Suppressor macrophage (primary cell): ENCODE data around the gene PARD3B.
"Not testable (repeated sequence)": the region's sequence is repeated elsewhere in the genome, so short reads cannot be mapped to it uniquely, and the experiment has no call there.

Experiments used
- DNase-seq, 4 experiments: peaks; one replicate each; pipeline ENCODE4 v3.0.0-alpha.2; 2020 to 2022

Gene PARD3B

DNA sequence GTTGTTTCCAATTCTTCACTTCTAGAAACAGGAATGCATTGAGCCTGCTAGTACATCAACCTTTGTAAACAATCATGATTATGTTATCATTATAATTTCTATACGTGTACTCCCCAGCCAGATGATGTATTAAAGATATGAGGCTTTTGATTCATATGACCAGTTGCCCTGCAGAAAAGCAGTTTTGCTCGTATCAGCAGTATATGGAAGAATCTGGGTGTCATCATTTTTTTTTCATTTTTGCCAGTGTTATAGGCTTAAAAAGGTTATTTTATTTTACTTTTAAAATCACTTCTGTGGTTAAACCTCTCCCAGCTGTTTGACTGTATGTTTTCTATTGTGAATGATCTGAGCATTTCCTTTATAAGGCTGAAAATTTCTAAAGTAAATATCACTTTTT, 665.2 kb downstream of the PARD3B start:
- DNase-seq: no peak

DNA sequence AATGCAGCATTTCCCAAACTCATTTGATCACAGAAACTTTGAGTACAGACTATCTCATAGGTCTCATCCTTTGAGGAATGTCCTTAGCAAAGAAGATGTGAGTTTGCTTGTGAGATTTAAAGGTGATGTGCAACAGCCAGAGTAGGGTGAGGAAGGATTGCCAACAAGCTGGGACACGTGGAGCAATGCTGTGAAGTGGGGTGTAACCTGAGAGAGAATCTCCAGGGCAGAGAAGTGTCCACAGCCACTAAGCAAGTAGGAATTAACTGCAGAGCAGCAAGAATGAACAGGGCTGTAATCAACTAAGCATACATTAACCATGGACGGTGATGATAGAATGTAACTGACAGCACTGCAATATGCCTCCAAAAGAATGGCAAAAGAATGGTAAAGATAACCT, 667.1 kb downstream of the PARD3B start:
- DNase-seq: no peak

DNA sequence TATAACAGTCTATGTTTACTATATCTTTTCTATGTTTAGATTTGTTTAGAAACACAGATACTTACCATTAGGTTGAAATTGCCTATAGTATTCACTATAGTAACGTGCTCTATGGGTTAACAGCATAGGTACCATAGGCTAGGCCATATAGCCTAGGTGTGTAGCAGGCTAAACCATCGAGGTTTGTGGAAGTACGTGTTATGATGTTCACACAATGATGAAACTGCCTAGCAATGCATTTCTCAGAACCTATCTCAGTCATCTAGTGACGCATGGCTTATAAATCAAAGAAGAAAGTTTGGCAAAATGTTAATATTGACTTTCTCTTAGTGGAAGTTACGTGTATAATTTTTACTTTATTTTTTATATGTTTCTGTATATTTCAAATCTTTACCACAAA, 670.8 kb downstream of the PARD3B start:
- no peak for DNase-seq

DNA sequence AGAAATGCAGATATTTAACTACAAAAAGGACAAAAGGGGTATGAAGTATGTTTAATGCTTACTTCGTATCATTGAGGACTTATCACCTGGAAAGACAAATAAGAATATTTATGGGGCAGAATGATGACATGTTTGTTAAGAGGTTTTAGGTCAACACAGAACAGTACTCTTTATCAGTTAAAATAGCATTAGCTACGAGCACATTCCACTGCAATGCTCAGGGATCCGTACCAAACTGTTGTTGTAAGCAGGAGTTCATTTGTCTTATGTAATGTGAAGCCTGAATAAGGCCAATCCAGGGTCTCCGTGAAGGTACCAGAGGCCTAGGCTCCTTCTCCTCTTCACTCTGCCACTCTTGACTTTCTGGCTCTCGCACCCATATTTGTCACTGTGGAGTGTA, 671.3 kb downstream of the PARD3B start:
- no peak for DNase-seq

DNA sequence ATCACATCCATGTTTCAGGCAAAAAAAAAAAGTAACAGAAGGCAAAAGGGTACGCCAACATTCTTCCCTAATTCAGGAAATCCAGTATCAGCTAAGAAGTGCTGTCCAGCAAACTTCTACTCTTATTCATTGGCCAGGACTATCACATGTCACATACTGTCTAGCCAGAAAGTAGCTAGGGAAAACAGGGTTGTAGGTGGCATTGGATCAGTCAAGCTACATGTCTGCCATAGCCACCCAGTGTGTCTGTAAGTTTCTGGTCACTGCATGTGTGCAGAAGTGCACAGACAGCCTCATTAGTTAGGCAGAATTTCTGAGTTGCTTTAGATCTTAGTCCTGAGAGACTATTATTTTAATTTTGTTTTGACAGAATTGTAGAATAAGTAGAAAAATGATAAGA, 671.7 kb downstream of the PARD3B start:
- DNase-seq: no peak

DNA sequence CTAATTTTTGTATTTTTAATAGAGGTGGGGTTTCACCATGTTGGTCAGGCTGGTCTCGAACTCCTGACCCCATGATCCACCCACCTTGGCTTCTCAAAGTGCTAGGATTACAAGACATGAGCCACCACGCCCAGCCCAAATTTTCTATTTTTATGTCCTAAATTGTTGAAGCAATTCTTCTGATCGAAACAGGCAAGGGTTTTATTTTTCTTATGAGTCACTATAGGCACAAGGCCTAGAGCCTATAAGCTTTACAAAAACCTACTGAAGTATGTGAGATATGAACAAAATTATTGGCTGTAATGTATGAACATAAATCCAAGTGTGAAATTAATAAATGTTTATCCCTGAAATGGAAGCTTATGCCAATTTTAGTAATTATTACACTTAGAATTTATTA, 672.8 kb downstream of the PARD3B start:
- DNase-seq: no peak

DNA sequence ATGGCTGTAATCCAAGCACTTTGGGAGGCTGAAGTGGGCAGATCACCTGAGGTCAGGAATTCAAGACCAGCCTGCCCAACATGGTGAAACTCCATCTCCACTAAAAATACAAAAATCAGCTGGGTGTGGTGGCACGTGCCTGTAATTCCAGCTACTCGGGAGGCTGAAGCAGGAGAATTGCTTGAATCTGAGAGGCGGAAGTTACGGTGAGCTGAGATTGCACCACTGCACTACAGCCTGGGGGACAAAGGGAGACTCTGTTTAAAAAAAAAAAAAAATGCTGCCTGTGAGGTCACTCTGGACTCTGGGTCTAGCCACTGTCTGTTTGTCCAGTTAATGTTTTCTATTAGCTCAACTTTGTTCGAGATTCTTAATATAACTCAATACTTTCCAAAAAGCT, 673.5 kb downstream of the PARD3B start:
- not testable (repeated sequence) for DNase-seq

DNA sequence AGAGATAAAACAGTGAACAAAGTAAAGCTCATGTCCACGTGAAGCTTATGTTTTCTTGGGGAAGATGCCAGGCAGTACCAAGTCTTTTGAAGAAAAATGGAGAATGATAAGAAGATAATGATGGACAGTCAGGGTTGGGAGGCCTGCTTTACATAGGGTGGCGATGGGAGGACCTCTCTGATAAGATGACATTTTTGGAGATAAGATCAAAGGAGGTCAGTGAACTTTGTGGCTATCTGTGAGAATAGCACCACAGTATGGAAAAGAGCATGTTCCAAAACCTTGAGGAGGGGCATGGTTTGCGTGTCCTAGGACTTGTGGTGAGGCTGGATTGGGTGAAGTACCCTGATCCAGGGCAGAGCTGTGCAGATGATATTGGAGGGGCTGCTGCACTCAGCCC, 675.3 kb downstream of the PARD3B start:
- DNase-seq: no peak

DNA sequence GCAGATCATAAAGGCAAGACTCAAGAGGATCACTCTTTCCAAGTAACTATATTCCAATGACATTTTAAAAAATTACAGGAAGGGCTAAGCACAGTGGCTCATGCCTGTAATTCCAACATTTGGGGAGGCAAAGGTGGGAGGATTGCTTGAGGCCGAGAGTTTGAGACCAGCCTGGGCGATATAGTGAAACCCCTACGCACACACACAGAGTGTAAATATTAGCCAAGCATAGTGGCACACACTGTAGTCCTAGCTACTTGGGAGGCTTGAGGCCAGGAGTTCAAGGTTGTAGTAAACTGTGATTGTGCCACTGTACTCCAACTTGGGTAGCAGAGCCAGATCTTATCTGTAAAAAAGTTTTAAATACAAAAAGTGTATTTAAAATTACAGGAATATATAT, 686.8 kb downstream of the PARD3B start:
- DNase-seq: no peak

DNA sequence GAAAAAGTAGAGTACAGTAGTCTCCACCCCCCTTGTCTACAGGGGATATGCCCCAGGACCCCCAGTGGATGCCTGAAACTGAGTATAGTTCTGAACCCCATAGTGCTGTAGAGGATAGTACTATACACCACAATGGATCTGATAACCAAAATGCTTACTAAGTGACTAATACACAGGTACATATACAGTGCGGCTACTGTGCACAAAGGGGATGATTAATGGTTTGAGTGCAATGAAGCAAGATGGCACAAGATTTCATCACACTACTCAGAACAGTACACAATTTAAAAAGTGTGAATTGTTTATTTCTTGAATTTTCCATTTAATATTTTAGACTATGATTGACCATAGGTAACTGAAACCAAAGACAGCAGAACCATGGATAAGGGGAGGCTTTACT, 690.2 kb downstream of the PARD3B start:
- DNase-seq: no peak

DNA sequence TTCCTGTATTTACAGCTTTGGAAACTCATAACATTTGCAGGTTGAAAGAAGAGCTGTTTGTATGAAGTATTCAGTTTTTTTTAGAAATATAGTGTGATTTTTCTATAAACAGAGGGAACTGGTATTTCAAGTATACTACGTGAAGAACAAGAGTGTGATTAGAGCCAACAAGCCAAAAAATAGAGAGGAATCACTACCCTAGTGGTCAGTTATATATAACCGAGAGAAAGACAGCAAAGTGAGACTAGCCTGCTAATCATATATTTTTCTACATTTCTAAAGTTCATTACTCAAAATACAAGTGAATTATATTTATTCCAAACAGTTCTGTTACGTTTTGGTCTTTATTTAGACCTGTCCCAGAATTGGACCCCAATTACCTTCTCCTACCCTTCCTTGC, 692.2 kb downstream of the PARD3B start:
- DNase-seq: no peak

DNA sequence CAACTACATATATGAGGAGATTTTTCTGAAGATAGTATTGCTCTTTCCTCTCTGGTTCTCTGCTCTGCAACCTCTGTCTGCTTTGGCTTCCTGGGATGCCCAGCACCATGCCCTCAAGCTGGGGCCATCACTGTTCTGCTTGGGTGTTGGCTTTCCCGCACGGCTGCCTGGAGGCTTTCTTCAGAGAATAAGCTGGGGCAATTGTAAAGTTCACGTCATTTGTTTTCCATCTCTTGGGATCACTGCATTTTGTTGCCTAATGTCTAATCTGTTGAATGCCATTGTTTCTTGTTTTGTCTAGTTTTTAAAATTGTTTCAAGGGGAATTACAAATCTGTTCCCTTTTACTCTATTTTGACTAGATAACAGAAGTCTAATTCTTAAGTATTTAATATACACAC, 699.7 kb downstream of the PARD3B start:
- no peak for DNase-seq

DNA sequence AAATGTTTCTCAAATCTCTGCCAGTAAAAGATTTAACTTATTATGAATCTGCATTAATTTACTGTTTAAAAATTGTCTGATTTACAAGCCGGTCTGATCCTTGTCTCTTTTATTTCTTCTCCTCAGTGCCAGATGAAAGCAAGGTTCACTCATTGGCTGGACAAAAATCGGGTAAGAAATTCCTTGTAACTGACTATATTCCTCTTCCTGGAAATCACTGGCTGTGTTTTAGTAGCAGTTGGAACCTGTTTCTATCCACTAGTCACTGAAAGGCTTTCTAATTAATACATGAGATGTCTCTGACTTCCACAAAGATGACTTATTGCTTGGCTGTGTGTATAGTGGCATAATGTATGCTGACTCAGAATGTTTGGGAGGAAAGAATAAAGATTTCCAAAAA, 700.4 kb downstream of the PARD3B start:
- no peak for DNase-seq

DNA sequence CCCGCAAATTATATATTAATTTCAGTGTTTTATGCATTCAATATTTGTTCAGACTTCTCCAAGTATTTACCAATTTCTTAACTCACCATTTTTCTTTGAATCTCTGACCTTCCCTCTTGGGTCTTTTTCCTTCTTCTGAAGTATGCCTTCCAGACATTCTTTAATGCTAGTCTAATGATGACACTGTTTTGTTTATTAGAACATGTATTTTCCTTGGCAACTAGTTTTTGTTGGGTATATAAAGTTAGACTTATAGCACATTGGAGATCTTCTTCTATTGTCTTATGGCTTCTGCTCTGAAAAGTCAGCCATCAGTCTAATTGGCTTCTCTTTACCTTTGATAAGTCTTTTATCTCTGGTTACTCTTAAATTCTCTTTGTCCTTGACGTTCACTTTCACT, 713.8 kb downstream of the PARD3B start:
- DNase-seq: no peak

DNA sequence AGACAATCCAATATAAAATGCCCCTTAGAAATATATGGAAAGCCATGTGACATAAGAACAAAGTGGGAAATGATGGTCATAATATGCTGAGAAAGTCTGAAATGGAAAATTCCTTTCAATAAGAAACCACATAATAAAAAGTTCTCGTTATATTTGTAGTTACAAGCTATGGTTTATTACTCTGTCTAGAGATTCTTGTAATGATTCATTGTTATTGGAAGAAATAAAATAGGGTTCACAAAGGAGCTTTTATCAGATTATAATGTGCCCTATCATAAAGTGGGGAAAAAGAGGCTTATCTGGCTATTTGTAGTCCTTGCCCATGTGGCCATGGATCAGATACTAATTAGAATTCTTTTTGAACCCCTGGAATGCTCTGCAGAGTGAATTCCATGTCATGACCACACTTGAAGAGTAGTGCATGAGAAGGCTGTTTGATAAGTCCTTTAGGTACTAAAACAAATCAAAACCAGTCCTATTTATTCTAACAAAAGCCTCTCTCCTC, 716.3 kb downstream of the PARD3B start:
- DNase-seq: no peak

DNA sequence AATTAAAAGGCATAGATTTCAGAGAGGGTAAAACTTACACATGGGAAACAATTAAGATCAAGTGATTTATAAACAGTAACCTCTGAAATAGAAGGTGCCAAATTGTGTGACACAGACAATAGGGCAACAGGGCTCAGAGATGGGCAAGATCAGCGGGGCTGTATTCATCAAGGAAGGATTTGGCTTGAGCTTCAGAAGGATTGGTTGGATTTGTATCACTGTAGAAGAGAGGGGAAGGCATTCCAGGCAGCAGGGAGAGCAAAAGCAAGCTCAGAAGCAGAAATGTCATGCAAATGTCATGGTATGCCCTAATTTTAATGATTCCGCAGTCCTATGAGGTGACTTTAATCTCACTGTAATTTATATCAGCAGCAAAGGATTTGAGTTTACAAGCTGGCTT, 722.0 kb downstream of the PARD3B start:
- DNase-seq: no peak

DNA sequence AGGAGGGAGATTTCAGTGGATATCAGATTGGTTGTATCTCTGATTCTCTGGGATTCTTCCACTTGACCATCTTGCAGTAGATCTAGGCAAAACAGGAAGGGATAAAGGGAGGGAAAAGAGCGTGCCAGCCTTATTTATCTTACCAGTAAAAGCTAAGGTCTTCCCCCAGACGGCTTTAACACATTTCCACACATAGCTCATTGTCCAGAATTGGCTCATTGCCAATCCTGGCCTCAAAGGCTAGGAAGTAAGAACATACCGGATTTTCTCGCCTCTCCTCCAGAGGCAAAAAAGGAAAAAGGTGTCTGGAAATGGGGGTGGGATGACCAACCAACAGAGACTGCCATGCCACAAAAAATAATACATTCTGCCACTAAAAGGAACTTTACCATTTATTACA, 725.4 kb downstream of the PARD3B start:
- DNase-seq: no peak

DNA sequence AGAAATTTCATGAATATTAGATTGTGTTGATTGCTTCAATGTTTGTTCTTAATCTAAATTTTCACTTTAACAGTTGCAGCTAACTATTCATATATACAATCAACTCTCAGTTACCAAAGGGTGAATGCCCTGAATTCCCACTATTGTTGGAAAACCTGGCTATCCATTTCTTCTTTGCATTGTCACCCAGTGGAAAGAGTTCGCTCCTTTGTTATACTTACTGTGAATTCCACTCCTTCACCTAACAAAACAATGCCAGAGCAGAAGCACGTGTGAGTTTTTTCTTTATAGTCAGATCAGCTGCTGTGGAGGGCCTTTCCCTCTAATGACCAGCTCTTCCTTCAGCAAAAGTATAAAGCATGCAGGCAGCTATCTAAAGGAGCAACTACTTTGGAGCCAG, 727.9 kb downstream of the PARD3B start:
- no peak for DNase-seq

DNA sequence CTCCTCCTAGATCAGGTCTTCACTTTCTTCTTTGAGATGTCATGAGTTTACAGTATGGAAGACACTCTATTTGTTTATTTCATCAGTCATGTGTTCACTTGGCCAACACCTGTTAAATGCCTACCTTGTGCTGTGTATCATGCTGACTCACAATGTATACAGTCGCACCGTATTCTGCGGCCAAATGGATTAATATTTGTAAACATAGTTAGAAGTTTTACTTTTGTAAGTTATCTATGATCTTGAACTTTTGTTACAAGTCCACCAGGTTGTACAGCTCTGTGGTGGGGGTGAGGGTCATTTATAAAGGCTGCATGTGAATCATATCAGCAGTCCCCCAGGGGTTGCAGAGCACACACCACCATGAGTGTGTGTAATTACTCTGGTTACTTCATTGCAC, 728.4 kb downstream of the PARD3B start:
- DNase-seq: no peak

DNA sequence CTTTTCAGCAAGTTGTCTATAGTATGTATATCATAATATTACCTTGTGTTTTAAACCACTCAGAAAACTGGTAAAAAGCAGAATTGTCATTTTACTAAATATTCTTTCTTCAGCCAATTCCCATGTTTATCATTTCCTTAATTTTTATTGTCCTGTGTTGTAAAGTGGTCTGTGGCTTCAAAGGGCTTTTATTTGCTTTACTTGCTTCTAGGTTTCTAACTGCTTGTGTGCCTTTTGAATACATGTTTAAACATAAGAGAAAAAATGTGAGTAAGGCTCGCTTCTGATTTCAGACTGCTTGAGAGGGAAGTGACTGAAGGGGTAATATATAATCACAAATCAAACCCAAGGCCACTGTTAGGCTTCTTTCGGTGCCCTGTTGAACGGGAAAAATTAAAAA, 729.5 kb downstream of the PARD3B start:
- no peak for DNase-seq

DNA sequence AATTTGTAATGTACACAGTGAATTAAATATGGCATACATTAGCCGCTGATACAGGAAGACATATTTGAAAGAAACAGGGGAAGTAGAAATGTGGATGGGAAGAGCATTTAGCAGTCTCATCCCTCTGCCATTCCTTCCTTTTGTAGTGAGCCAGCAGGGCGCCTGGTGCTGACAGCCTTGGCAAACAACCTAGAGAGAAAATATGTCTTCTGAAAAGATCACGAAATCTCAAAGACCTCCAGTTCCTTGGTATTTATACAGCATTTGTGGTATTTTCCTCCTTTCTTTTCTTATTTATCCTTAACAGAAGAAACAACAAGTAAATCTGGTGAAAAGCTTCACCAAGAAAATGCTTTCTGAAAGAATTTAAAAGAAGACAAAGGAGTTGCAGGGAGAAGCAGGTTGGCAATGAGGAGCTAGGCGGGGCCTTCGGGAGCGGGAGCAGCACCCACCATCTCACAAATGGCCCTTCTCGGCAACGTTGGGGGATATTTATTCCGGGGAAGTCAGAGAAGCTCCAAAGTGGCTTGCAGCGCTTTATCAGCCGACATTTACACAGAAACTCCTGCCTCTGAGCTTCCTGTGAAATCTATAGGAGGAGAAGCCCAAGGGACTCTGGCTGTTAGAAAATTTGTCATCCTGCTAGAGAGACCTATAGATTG, 731.0 kb downstream of the PARD3B start:
- no peak for DNase-seq

DNA sequence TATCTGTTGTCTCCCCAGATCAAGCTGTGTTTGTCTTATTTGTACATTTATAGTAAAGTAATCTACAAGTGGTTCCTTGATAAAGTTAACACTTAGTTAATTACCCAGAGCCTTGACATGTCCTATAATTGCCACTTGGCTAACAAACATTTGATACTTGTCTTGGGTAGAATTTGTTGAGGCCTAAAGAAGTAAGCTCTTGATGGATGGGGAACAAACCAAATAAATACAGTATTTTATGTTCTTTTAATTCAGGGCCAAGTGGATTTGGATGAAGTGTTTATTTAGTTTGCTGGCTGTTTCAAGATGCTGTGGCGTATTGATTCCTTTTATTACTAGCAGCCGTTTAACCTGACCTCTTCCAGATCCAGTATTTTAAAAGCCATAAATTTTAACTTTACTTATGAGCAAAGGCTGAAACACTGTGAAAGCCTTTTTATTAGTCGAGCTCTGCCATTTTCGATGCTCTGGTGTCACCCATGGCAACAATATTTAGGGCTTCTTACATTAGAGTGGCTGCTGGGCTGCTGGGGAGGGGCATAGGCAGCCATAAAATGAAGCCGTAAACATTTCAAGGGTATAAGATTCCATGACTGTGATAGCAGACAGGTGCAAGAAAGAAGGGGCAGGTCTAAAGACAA, 735.4 kb downstream of the PARD3B start:
- no peak for DNase-seq

DNA sequence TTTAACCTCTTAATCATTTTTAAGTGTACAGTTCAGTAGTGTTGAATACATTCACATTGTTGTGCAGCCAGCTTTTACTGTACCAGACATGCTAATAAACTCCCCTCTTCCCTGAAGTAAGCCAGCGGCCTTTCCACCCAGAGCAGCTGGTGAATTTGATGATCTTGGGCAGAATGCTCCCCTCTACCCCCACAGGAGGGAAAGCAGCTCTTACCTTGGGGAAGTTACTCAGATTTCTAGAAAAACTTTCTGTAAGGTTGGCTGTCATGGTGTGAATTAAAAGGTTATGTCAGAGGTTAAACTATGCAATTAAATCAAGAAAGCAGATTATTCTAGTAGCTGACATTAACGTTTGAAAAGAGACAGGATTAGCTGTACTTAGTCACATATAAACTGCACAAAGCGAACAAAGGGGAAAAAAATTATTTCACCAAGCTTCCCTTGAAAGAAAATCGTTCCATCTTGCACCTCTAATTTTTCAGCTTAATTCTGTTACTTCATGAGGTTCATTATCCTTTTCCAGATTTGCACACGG, 738.5 kb downstream of the PARD3B start:
- no peak for DNase-seq

DNA sequence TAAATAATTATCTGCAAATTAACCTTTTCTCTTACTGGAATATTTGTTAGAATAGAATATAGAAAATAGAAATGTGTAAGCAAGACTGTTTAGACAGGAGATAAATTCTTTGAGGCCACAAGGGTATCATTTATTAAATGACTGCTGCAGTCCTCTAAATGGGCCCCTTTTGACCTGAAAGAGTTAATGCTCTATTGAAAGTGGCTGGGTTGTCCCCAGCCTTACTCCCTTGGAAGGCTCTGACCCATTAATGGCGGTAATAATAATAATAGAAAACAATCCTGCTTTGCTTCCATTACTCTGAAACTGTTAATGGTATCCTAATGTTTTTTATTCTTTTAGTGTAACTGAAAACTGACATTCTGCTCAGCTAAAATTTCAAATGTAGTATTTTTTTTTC, 739.1 kb downstream of the PARD3B start:
- no peak for DNase-seq

DNA sequence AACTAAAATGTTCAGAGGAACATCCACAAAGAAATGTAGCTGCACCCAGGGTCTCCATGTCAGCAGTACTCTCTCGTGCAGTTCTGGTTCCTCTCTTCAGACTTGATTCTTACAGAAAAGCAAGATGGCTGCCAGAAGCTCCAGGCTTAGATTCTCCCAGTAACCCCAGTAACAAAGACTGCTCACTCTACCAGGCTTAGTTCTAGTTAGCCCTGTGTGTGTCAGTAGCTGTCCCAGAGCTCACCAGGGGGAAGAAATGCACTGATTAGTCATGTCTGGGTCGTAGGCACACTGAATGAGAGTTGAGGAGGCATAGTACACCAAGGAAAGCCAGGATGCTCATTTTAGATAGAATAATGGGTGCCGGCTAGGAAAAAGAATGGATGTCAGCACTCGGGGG, 742.0 kb downstream of the PARD3B start:
- no peak for DNase-seq
